Subcutaneous adipose tissue (tissue), 4 donors: ENCODE measurements around the gene WDPCP. TPM values are rescaled to one million over a fixed set of nuclear protein-coding genes. Genes with fewer than 3 reads are reported as not detected.

Experiments used
- CTCF ChIP-seq: fragments of 450-650 bp; IDR thresholded peaks from one replicate; pipeline ENCODE4 v1.5.1; 2016; ENCODE audit warnings: low read depth, mild to moderate bottlenecking, control low read depth, antibody characterized with exemption, moderate library complexity
- total RNA-seq, 4 donors: library from RNA; depleted of rRNA; stranded (reverse); fragments of >200 nt; gene quantifications; one replicate each; pipeline ENCODE4 v1.1.0, GENCODE V29; 2016

WDPCP gene
- total RNA-seq, 4 donors from 2014 or later = 19.5 to 29.5 (median 22.9) TPM

GRCh38 chr2:63283273-63283672, 305.0 kb downstream of the WDPCP start:
- TF ChIP-seq CTCF = no peak

- no peak for TF ChIP-seq CTCF
Observed at GRCh38 chr2:63272560-63272959, 315.7 kb downstream of the WDPCP start.

- no peak for TF ChIP-seq CTCF
Observed at GRCh38 chr2:63270717-63271116, 317.6 kb downstream of the WDPCP start.

DNA sequence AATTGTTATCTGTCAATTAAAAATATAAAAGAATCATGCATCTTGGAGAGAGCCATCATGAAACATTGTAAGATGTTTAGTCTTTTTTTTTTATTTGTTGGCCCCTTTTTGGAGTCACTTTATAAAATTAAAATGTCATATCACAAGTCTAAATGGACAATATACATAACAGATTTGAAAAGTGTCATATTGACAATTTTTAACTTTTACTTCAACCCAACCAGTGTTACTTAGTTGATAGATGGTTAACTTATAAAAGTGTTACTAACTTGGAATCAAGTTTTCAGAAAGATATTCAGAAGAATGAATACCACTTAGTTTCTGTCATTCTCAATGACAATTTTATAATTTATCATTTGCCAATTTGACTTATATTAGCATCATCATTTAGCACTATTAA, 319.3 kb downstream of the WDPCP start:
- TF ChIP-seq CTCF = no peak

- no peak for TF ChIP-seq CTCF
Observed at GRCh38 chr2:63261137-63261621, 327.1 kb downstream of the WDPCP start.

DNA sequence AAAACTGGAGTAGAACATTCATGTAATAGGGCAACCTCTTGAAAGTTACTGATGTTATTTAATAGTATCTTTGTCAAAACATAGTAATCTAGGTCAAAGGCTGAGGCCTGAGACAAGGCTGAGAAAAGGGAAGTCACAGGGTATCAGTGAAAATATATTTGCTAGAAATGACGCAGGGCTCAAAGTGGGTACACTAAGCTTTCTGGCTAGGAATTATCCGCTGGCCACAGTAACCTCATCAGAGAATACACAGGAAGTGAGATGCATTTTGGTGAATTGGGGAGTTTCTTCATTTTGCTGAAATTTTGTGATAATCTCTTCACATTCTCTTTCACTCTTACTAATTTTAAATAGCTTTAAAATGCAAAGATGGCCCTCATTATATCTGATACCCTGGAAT, 330.8 kb downstream of the WDPCP start:
- no peak for TF ChIP-seq CTCF

DNA sequence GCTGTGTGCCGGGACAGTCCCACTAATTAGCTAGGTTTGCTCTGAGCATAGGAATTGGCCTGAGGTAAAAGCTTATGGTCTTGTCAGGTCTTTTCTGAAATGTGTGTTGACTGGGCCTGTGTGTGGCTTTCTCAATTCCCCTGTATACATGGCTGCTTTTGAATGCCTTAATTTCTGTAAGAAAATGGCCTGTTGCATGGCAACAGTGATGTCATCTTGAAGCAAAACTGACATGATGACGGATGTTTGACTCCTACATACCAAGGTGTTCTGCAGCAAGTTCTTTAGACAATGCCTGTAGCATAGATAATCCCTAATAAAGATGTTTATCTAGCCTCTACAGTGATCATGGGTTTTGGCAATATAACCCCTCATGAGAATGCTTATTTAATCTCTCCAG, 339.1 kb downstream of the WDPCP start:
- TF ChIP-seq CTCF = no peak
